HG03521 (cell line): ENCODE data around the gene APP.

Source experiments
- ATAC-seq: cut with Tn5 transposase; IDR thresholded peaks from one replicate; pipeline ENCODE4 v1.9.1; 2021; ENCODE audit warnings: mild to moderate bottlenecking, moderate library complexity; ENCODE audit not compliant: unreplicated experiment

Gene APP

GRCh38 chr21:25911730-25912401 lies 258.7 kb downstream of the APP start:
- no peak for ATAC-seq

DNA sequence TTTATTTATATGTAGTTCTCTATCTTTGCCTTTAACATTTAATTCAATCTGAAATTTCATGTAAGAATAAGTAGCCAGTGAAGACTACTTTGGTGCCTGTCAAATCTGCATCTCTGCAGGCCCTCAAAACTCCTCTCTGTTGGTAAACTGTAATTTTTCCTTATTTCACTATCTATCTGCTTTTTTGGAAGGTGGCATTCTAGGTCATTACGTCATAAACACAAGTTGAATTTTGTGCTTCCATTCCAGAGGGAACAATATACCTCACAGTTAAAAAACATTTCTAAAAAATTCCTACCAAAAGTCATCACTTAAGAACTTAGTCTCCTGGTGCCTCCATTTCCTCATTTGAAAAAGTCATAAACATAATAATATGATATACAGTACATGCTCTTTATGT lies 259.8 kb downstream of the APP start:
- ATAC-seq: no peak

- no peak for ATAC-seq
Measured at GRCh38 chr21:25909341-25909740, 261.2 kb downstream of the APP start.

DNA sequence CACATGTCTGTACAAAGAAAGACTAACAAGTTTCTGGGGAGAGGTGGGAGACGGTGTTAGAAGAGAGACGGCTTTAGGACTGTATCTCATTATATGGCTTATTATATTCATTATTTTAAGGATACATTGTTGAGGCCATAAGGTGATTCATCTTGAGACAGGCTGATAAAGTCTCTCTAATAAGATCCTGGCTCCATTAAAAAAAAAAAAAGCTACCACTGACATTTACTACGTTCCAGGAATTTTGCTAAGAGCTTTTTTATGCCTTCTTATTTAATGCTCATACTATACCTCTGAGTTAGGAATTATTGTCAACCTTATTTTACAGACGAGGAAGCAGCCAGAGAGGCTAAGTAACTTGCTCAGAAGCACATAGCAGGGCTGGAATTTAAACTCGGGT lies 262.1 kb downstream of the APP start:
- ATAC-seq: no peak

GRCh38 chr21:25907573-25908275 lies 262.8 kb downstream of the APP start:
- ATAC-seq: no peak

GRCh38 chr21:25906587-25906986 lies 264.0 kb downstream of the APP start:
- no peak for ATAC-seq

GRCh38 chr21:25905126-25905525 lies 265.4 kb downstream of the APP start:
- no peak for ATAC-seq

GRCh38 chr21:25904044-25904695 lies 266.4 kb downstream of the APP start:
- no peak for ATAC-seq

GRCh38 chr21:25903607-25904006 lies 267.0 kb downstream of the APP start:
- ATAC-seq: no peak

- ATAC-seq: no peak
Measured at GRCh38 chr21:25901330-25901979, 269.1 kb downstream of the APP start.

DNA sequence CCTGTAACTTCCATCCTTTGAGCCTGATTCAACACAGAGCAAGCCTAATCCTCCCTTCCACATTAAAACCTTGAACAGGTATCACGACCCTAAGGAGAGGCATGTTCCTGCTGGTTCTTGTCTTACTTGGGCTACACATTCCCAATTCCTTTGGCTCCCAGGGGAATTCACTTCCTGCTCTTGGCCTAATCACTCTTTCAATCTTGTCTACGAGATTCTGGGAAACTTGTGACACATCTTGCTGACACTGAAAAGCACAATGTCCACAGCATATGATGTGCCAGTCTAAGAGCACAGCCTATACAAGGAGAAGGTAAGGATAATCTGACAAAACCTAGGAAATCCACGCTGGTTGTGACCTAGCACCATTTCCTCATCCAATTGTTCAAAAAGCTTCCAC lies 271.9 kb downstream of the APP start:
- no peak for ATAC-seq

DNA sequence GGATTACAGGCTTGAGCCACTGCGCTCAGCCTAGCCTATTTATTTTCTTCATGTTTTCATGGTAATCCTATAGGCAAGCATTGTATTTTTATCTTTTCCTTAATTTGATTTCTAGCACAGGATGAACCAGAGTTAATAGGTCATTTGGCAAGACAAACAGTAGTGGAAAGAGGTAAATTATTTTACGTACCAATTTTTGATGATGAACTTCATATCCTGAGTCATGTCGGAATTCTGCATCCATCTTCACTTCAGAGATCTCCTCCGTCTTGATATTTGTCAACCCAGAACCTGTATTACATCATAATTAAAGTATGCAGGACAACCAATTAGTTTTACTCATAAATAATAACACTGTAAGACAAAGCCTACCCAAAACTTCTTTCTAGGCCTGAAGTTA lies 273.2 kb downstream of the APP start:
- ATAC-seq: no peak

GRCh38 chr21:25896501-25897056 lies 274.0 kb downstream of the APP start:
- no peak for ATAC-seq

DNA sequence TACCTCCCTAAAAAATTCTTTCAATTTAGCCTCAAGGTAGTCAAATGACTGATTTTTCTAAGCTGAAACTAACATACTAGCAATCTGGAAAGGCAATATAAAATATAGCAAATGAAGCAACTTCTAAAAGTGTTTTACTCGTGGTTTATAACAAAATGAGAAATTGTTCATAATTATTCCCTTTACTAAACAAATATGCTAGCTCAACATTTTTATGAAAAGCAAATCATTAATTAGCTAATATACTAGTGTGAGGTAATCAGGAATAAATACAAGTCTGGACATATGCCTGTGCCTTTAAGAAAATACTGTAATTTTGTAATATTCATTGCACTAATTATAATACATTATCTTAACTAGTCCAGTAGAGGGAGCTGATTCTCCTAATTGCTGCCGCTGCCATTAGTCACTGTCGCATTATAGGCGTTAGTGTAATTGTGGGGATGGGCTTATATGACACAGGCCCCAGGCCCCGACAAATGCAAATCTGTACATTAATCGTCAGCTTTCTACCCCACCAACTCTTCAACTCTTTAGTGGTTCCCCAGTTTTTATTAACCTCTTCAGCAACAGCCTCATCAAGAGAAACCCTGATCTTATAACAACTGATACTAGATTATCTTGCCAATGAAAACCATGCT lies 274.9 kb downstream of the APP start:
- peak; percentile 53 for ATAC-seq

- ATAC-seq: no peak
Measured at GRCh38 chr21:25893191-25893590, 277.4 kb downstream of the APP start.

GRCh38 chr21:25891596-25891995 lies 279.0 kb downstream of the APP start:
- ATAC-seq: no peak

DNA sequence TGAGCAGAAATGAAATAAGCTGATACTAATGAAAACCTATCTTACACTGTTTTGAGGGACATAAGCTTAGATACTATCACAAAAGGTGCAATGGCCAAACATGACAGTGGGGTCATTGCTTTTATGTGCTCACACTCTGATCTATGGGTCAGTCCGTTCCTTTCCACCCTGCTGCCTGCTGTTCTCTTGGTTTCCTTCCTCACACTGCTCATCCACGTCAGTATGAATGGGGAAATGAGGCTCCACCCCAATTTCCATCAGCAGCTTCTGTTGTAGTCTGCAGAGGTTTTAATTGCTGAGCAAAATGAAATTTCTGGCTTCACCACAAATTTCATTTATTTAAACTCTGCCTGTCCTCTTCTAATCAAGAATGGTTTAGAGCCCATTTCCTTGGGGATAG lies 280.6 kb downstream of the APP start:
- no peak for ATAC-seq

- no peak for ATAC-seq
Measured at GRCh38 chr21:25888711-25889110, 281.9 kb downstream of the APP start.

DNA sequence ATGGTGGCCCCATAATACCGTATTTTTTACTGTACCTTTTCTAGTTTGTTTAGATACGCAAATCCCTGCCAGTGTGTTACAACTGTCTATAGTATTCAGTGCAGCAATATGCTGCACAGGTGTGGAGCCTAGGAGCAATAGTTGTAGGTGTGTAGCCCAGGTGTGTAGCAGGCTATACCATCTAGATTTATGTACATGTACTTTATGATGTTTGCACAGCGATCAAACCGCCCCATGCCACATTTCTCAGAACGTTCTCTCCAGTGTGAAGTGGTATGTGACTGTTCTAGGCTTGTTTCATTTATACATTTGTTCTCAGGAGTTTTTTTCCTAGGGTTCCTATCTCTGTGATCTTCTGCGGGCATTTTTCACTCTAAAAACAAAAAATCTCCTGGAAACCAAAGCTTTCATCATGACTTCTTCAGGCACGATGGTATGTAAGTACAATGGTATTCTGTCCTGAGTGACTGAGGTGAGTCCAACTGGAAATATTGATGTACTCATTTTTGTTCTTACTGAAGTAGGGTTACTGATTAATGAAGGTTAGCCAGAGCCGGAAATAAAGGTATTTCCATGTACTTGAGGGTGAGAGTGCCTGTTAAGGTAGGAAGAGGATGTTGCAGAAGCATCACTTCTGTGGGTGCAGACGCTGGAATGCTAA lies 282.8 kb downstream of the APP start:
- ATAC-seq: no peak

- ATAC-seq: no peak
Measured at GRCh38 chr21:25887166-25887565, 283.4 kb downstream of the APP start.
